Choroid plexus epithelial cell (primary cell): ENCODE results near the gene ABCA3.
"Not testable (repeated sequence)": the region's sequence is repeated elsewhere in the genome, so short reads cannot be mapped to it uniquely, and the experiment has no call there.

Experiments used
- DNase-seq: peaks from one replicate; pipeline ENCODE4 v3.0.0-alpha.2; 2010; ENCODE audit warnings: low read depth
- H3K4me3 ChIP-seq: 2 replicates; pipeline ENCODE4 v1.5.1; 2011; ENCODE audit warnings: low read depth, mild to moderate bottlenecking, control low read depth, low read length, moderate library complexity
- CTCF ChIP-seq: conservative IDR thresholded peaks from 2 replicates; pipeline ENCODE4 v1.5.1; 2011; ENCODE audit warnings: low read depth, mild to moderate bottlenecking, control low read depth, inconsistent platforms, low read length, moderate library complexity

The ABCA3 gene

DNA sequence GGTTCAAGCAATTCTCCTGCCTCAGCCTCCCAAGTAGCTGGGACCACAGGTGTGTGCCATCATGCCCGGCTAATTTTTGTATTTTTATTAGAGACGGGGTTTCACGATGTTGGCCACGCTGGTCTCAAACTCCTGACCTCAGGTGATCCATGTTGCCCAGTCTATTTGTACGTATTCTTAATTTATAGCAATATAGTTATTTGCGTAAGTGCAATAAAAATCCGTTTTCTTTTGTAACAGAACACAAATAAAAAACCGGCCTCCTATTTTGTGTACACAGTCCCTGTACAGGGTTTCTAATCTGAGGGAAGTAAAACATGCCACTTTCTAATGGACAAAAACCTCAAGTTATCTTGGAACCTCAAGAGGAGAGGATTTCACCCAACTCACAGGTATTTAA, 80.3 kb downstream of the ABCA3 start:
- H3K4me3 ChIP-seq, result no peak overlapping the region

DNA sequence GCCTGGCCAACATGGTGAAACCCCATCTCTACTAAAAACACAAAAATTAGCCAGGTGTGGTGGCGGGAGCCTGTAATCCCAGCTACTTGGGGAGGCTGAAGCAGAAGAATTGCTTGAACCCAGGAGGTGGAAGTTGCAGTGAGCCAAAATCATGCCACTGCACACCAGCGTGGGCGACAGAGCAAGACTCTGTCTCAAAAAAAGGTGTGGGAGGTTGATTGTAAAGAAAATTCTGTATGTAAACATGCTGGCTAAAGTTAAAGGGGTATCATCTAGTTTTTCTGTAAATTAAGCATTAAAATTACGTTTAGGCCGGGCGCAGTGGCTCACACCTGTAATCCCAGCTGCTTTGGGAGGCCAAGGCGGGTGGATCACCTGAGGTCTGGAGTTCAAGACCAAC, 82.0 kb downstream of the ABCA3 start:
- H3K4me3 ChIP-seq, DNase-seq: not testable (repeated sequence)

More for the DNA sequence above, 80.3 kb downstream of the ABCA3 start:
- DNase-seq, result no peak
- no peak for TF ChIP-seq CTCF

GRCh38 chr16:2257726-2258125, 82.8 kb downstream of the ABCA3 start:
- H3K4me3 ChIP-seq, result no peak overlapping the region
- no peak for TF ChIP-seq CTCF
- DNase-seq, result no peak

GRCh38 chr16:2256531-2257140, 83.9 kb downstream of the ABCA3 start:
- no peak for TF ChIP-seq CTCF
- no peak for DNase-seq
- H3K4me3 ChIP-seq, result no peak overlapping the region

DNA sequence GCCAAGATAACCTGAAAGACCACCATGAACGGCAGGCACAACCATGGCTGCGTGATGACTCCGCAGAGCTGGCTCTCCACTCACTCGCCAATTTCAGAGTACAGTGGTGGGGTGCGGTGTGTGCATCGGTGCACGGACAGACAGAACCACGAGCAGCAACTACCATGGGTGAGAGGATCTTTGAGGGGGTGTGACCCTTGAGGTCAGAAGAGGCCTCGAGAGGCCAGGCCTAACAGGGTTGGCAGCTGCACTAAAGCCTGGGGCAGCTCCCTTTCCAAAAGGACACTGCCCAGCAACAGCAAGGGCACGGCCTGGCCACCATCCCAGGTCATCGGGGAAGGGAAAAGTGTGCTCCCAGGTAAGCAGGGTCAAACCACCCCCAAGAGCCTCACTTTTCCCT, 87.2 kb downstream of the ABCA3 start:
- no peak overlapping the region for H3K4me3 ChIP-seq
- DNase-seq, result no peak
- no peak for TF ChIP-seq CTCF

- no peak for DNase-seq
- no peak overlapping the region for H3K4me3 ChIP-seq
- no peak for TF ChIP-seq CTCF
Measured at GRCh38 chr16:2252806-2253148, 87.8 kb downstream of the ABCA3 start.

GRCh38 chr16:2251296-2252111, 89.0 kb downstream of the ABCA3 start, which contains the start of gene ECI1:
Gene ECI1 (minus strand): TSS chr16:2251587. CDS start chr16:2251566, 21 bp downstream.
- DNase-seq, result peak; percentile 93
- peak within 1 kb of the TSS; percentile 75 for H3K4me3 ChIP-seq
- peak; percentile 62 for TF ChIP-seq CTCF
